Myocyte (in vitro differentiated cells): ENCODE measurements around the gene SSC5D. TPM values are rescaled to one million over a fixed set of nuclear protein-coding genes. Genes with fewer than 3 reads are reported as not detected.
A peak's percentile ranks its signal among the peaks of the same experiment; 100 is the strongest.
"Not testable (repeated sequence)": the region's sequence is repeated elsewhere in the genome, so short reads cannot be mapped to it uniquely, and the experiment has no call there.

Source experiments
- DNase-seq: peaks from one replicate; pipeline ENCODE4 v3.0.0-alpha.2; 2012; ENCODE audit warnings: low read depth
- total RNA-seq: library from RNA; depleted of rRNA; stranded (reverse); fragments of >200 nt; gene quantifications from 2 replicates; pipeline ENCODE4 v1.2.3, GENCODE V29; 2014

SSC5D gene
- total RNA-seq, 1 donor from 2014 or later: 1.2 TPM

- no peak for DNase-seq
Measured at GRCh38 chr19:55486043-55486970, 1.9 kb upstream of the SSC5D start.

- peak; percentile 93 for DNase-seq
Measured at GRCh38 chr19:55486971-55487923, 989 bp upstream of the SSC5D start.

- DNase-seq: no peak
Measured at GRCh38 chr19:55488986-55489710, 912 bp downstream of the SSC5D start.

- no peak for DNase-seq
Measured at GRCh38 chr19:55489711-55490477, 1.7 kb downstream of the SSC5D start.

GRCh38 chr19:55490478-55491432 lies 2.5 kb downstream of the SSC5D start:
- DNase-seq: no peak

GRCh38 chr19:55491546-55492360 lies 3.5 kb downstream of the SSC5D start:
- no peak for DNase-seq

- peak; percentile 31 for DNase-seq
Measured at GRCh38 chr19:55492362-55492944, 4.2 kb downstream of the SSC5D start.

GRCh38 chr19:55493052-55493644 lies 4.9 kb downstream of the SSC5D start:
- no peak for DNase-seq

GRCh38 chr19:55493645-55494171 lies 5.5 kb downstream of the SSC5D start:
- no peak for DNase-seq

GRCh38 chr19:55494172-55494761 lies 6.0 kb downstream of the SSC5D start:
- no peak for DNase-seq

GRCh38 chr19:55495646-55496349 lies 7.6 kb downstream of the SSC5D start:
- DNase-seq: peak; percentile 74

GRCh38 chr19:55496820-55497219 lies 8.6 kb downstream of the SSC5D start:
- not testable (repeated sequence) for DNase-seq

GRCh38 chr19:55497763-55498162 lies 9.5 kb downstream of the SSC5D start:
- no peak for DNase-seq

- no peak for DNase-seq
Measured at GRCh38 chr19:55498246-55498840, 10.1 kb downstream of the SSC5D start.

- no peak for DNase-seq
Measured at GRCh38 chr19:55500368-55500952, 12.2 kb downstream of the SSC5D start.
